EH (cell line): ENCODE data around the gene TAF13.

ENCODE experiments used
- DNase-seq: peaks from one replicate; pipeline ENCODE4 v3.0.0-alpha.2; 2015; ENCODE audit warnings: low read depth

TAF13 gene

DNA sequence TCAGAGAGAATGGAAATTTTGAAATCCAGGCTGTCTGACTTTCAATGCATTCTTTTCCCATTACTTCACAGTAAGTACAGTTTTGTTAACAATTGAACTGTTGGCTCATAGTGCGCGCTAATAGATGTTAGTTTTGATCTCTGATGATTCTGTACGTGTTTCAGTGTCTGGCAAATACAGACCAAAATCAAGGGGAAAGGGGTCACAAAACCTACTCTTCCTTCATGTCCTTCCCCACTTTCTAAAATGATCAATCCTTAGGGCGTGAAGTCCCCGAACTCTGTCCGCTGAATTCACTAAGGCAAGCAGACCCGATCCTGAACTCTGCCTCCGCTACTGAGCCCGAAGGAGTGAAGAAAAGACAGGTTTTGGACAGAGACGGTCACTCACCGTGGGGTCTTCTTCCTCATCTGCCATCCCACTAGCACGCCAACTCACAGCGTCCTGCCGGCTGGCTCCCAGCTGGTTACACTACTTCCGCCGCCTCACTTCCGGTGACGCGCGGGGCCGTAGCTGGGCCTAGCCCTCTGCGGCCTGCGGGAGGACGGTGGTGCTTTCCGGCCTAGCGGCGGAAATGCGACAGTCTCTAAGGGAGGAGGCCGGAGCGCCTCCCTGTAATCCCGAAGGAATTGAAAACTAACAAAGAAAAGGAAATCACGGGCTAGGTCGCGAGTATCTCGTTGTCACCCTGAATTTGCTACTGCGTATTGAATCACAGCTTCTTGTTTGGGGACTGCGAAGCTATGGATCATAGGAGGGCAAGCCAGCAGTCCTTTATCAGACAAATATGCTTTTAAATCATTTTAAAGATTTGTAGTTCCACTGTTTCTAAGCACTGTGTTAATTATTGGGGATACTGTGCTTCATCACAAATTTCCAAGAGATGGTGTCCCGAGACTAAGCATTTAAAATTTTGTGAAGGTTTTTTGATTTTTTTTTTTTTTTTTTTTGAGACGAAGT, at the start of gene TAF13:
TSS of gene TAF13 (minus strand) at position 473 of the 960 bp plus-strand sequence. CDS start at position 417, 56 bp downstream.
- DNase-seq, result peak; percentile 97

DNA sequence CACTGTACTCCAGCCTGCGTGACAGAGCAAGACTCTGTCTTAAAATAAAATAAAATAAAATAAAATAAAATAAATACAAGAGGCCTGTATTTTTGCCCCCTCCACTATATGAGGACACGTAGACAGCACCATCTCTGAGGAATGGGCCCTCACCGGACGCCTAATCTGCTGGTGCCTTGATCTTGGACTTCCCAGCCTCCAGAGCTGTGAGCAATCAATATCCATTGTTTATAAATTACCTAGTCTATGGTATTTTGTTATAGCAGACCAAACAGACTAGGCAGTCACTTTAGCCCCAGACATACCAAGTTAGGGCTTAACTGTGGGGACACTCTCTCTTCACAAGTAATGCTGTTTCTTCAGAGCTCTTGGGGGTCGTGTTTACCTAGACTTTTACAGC, 44.6 kb upstream of the TAF13 start:
- DNase-seq, result no peak

- no peak for DNase-seq
Measured at GRCh38 chr1:109118089-109118488, 42.3 kb upstream of the TAF13 start.

DNA sequence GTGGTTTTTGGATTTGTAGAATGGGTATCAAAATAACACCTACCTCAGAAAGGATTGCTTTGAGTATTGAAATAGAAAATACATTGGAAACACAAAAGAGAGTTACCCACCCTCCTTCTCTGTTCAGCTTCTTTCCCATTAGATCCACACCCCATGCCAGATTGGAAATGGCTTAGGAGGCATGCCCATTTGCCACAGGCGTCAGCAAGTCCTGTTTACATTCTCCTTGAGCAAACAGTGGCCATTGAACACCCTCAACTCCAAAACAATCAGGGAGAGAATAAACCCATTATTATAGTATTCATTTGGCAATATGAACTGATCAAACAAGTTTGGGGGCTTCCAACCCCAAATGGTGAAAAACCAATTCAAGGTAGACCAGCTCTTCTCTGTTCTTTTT, 40.5 kb upstream of the TAF13 start:
- no peak for DNase-seq

DNA sequence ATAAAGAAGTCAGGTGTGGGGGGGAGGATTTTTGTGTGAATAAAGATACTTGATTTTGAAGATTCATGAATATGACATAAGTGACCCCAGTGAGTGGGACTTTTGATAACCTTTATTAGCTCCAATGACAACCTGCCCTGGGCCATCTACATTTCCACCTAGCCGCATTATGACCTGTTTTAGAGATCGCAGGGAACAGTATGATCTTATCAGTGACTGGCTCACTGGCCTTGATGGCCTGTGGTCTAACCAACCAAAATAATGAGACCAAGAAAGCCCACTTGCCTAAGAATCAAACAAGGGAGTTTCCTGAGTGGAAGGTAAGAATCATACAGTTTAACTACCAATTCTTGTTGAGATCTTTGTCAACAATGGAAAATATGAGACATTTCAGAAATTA, 39.9 kb upstream of the TAF13 start:
- DNase-seq, result no peak

GRCh38 chr1:109114342-109114674, 38.5 kb upstream of the TAF13 start:
- peak; percentile 11 for DNase-seq

DNA sequence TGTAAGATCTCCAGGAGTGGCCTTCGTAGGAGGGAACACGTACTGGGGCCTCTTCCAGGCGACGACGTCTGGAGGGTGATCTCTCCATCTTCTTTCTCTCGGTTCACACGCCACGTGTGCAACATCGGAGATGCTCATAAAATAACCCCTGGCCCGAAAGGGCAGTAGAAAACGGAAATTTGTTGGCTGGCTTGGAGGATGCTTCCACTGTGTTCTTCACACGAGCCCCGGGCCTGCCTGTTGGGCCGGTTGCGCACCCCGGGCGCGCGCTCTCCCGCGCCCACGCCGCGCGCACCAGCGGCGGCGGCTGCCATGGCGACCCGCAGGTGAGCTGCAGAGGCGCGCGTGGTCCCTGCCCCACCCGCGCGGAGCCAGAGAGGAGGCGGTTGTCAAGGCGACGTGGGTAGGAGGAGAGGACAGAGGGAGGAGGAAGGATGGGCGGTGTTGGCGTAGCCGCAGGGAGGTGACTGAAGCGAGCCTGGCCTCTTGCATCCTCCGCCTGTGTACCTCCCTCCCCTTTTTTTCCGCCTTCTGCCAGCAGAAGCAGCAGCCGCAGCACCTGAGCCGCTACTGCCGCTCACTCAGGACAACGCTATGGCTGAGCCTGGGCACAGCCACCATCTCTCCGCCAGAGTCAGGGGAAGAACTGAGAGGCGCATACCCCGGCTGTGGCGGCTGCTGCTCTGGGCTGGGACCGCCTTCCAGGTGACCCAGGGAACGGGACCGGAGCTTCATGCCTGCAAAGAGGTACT, 38.0 kb upstream of the TAF13 start, which contains the start of gene ELAPOR1:
TSS of gene ELAPOR1 (plus strand) at position 526 of the 752 bp plus-strand sequence. CDS start at position 595, 69 bp downstream.
- DNase-seq, result peak; percentile 60

- peak; percentile 88 for DNase-seq
Measured at GRCh38 chr1:109112652-109113285, 37.0 kb upstream of the TAF13 start.

DNA sequence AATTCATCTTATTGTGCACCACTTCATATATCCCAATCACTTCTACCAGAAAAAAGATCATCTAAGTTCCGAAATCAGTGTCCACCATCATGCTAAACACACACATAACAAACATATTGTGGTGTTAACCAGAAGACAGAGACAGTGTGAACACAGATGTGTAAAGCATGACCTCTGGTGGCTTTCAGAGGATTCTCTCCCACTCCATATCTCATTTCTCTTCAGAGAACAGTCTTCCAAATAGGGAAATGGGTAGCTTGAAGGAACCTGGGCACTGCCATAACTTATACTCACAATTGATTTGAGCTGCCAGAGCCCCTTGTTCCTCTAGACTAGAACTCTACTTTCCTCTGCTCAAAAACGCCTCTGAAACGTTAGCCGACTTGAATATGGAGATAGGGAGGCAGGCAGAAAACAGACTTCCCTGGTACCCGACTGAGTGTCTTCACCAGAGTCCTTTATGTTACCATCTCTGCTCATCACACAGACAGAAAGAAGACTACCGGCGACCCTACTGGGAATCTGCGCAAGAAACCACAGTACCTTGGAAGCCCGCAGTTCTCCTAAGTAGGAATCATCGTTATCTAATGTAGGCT, 36.4 kb upstream of the TAF13 start:
- peak; percentile 65 for DNase-seq

DNA sequence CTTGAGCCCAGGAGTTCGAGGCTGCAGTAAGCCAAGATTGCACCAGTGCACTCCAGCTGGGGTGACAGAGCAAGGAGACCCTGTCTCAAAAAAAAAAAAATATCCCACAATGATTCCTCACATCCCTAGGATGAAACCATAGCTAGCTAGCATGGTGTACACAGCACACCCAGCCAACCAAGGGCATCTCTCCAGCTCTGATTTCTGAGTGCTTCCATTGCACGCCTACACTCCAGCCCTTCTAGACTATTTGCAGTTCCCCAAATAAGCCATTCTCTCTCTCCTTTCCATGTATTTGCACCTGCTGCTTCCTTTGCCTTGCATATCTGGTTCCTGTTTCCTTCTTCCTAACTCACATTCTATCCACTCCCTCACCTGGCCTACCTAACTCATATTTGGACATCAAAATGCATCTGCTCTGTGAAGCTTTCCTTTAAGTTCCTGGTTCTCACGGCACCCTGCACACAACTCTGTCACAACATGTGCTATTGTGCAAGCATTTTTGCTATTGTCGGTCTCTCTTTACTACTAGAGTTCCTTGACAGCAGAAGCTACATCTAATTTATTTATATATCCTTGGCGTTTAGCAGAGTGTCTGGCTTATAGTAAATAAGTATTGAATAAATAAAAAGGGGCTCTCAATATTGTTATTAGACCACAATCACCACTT, 35.7 kb upstream of the TAF13 start:
- no peak for DNase-seq

GRCh38 chr1:109109906-109110305, 34.1 kb upstream of the TAF13 start:
- no peak for DNase-seq

GRCh38 chr1:109107785-109108184, 32.0 kb upstream of the TAF13 start:
- no peak for DNase-seq

DNA sequence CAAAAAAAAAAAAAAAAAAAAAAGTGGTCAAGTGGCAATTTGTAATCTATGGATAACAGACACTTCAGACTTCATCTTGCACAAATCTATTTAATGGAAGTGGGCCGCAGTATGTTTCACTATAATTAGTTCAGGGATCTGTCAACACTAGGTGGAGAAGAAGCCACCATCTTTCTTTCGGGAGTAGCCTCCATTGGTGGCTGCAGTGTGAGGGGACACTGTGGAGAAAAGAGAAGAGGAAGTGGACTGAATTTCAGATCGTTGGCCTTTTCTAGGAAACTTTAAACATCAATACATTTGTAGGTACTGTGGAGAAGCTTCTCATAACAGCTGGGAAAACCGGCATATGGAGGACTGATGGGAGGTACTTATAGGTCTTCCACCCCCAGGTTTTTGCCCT, 30.1 kb upstream of the TAF13 start:
- DNase-seq, result no peak

DNA sequence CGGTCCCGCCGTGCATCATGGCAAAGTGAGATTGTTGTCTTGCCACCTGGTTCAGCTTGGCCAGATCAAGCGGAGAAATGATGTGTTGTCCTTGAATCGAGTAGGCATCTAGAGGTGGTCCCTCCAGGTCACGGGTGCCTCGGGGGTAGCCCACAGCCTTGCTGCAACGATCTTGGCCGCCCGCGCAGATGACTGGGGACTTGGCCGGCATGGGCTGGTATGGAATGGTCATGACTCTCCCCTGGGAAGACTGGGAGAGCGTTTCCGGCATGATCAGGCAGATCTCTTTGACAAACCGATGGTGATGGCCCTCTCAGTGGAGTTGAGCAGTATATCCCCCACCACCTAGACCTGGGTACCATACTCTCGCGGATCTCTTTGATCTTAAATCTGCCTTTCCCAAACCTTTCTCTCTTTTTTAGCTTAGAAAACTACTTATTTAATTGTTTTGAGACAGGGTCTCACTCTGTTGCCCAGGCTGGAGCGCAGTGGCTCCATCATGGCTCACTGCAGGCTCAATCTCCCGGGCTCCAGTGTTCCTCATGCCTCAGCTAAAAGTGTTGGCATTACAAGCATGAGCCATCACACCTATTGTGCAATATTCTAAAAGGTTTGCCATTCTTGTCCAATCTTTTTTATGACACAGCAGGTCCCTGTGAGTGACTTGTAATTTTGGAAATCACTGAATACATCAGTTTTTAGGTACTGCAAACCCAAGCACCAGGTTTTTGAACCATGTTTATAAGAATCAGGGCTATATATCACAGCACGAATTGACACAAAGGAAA, 28.8 kb upstream of the TAF13 start:
- peak; percentile 33 for DNase-seq

DNA sequence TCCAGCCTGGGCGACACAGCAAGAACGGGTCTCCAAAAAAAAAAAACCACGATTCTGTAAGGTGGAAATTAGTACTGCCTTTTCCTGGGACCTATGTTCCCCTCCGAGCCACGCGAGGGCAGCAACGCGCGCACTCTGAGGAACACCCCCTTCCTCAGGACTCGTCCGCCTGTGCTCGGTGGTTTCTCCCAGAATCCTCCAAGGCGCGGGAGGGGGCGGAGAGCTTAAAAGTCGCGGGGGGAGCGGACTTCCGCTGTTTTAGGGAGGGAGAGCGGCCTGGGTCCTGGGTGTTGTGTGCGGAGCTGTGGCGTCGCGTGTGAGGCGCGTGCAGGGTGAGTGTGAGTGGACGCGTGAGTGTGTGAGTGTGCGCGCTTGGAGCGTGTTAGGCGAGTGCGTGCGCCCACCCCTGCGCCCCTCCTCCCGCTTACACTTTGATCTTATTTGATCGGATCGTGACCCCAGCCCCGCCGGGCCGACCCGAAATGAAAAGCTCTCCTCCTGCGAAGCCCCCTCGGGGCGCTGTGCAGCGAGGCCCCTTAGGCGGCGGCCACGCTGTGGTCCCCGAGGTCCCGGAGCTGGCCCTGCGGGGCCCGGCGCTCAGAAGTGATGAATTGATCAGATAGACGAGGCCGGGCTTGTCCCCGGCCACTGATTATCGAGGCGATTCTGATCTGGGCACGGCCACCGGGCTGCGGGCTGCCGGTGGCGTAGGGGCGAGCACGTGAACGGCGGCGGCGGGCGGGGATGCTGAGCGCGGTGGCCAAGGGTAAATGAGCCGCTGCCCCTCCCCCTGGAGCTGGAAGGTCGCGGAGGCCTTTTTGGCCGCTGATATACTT, 24.4 kb upstream of the TAF13 start:
- peak; percentile 96 for DNase-seq

GRCh38 chr1:109096120-109096519, 20.3 kb upstream of the TAF13 start:
- DNase-seq, result no peak

- no peak for DNase-seq
Measured at GRCh38 chr1:109095631-109096030, 19.8 kb upstream of the TAF13 start.

- no peak for DNase-seq
Measured at GRCh38 chr1:109094871-109095270, 19.1 kb upstream of the TAF13 start.

- DNase-seq, result peak; percentile 78
Measured at GRCh38 chr1:109094377-109094803, 18.6 kb upstream of the TAF13 start.

- peak; percentile 54 for DNase-seq
Measured at GRCh38 chr1:109091839-109092193, 16.0 kb upstream of the TAF13 start.
